Measurements from ENCODE around the gene PITRM1. TPM values are rescaled to one million over a fixed set of nuclear protein-coding genes. Genes with fewer than 3 reads are reported as not detected.

The PITRM1 gene
- total and polyA plus RNA-seq, 7 donors: 16.6 to 70.3 (median 48.5) TPM

GRCh38 chr10:3217301-3217700 is 44.7 kb upstream of the PITRM1 start:
- H3K4me1 ChIP-seq: peaks cover 0 to 26% (median 21%) of the 10 kb centered on the region in 4 donors
- DNase-seq: no peak
- no peaks in the 10 kb centered on the region for H3K36me3 ChIP-seq
- intact Hi-C loops (cut with DNase I): no loop called here
- no peak overlapping the region for H3K4me3 ChIP-seq
- 40 to 88% methylated on average over 2 of the region's 2 CpGs for WGBS, 2 donors
- H3K9me3 ChIP-seq: no peaks in the 10 kb centered on the region
- TF ChIP-seq POLR2AphosphoS5 (IDR thresholded peaks at IDR 0.05) (no peak), POLR2A (IDR thresholded peaks at IDR 0.05) (no peak), EP300 (IDR thresholded peaks at IDR 0.05) (no peak)
- TF ChIP-seq, protein P1, sequence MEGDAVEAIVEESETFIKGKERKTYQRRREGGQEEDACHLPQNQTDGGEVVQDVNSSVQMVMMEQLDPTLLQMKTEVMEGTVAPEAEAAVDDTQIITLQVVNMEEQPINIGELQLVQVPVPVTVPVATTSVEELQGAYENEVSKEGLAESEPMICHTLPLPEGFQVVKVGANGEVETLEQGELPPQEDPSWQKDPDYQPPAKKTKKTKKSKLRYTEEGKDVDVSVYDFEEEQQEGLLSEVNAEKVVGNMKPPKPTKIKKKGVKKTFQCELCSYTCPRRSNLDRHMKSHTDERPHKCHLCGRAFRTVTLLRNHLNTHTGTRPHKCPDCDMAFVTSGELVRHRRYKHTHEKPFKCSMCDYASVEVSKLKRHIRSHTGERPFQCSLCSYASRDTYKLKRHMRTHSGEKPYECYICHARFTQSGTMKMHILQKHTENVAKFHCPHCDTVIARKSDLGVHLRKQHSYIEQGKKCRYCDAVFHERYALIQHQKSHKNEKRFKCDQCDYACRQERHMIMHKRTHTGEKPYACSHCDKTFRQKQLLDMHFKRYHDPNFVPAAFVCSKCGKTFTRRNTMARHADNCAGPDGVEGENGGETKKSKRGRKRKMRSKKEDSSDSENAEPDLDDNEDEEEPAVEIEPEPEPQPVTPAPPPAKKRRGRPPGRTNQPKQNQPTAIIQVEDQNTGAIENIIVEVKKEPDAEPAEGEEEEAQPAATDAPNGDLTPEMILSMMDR (IDR thresholded peaks at IDR 0.05): no peak
- H3K27ac ChIP-seq: no peak overlapping the region
- no peaks in the 10 kb centered on the region for H3K27me3 ChIP-seq

- no peak overlapping the region for H3K4me3 ChIP-seq
- intact Hi-C loops (cut with DNase I): no loop called here
- H3K4me1 ChIP-seq: peaks cover 0 to 32% (median 21%) of the 10 kb centered on the region in 4 donors
- TF ChIP-seq POLR2A (IDR thresholded peaks at IDR 0.05) (no peak), POLR2AphosphoS5 (IDR thresholded peaks at IDR 0.05) (no peak), EP300 (IDR thresholded peaks at IDR 0.05) (no peak)
- TF ChIP-seq, protein P1 (IDR thresholded peaks at IDR 0.05): no peak
- peak overlapping the region in 2 of 4 donors; percentile 77 to 83 for H3K27ac ChIP-seq
- WGBS, 2 donors: 84 to 87% methylated on average over 14 of the region's 14 CpGs
- H3K9me3 ChIP-seq: no peaks in the 10 kb centered on the region
- no peaks in the 10 kb centered on the region for H3K27me3 ChIP-seq
- H3K36me3 ChIP-seq: no peaks in the 10 kb centered on the region
- DNase-seq: no peak
Measured at GRCh38 chr10:3215153-3215775, 42.7 kb upstream of the PITRM1 start.

DNA sequence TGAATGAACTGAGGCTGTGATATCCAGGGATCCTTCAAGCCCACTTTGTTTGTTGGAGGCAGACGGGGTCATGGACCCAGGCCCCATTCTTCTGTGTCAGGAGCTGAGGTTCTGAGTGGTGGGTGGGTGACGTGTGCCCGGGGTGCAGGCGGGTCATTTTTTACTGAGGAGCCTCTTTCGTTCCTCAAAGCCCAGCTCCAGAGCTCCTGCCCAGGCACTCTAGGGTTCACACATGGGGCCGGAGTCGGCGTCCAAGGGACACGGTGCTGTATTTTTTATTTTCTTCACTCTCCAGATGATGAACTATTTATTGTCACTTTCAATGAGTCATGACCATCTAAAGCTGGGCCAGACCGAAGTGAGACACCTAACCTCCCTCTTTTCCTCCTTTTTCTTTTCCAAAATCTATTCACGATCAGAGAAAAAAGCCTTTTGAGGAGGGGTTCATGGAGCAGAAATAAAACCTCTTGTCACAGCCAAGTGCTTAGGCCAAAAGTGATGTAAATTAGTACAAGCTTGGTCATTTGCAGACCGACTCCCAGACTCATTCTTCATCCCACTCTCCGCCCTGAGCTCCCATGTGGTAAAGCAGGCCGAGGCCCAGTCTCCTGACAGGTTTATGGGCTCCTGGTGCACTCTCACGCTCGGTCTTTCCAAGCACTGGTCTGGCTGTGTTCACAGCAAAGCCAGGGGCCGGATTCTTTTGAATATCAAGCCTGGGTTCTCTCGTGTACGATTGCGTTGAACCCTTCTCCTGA is 41.4 kb upstream of the PITRM1 start:
- intact Hi-C loops (cut with DNase I): no loop called here
- Histone ChIP-seq H3K9me3 (no peaks in the 10 kb centered on the region), H3K36me3 (no peaks in the 10 kb centered on the region), H3K27ac (peak overlapping the region in 3 of 4 donors; percentile 52 to 83 (median 77)), H3K4me1 (peaks cover 0 to 36% (median 21%) of the 10 kb centered on the region in 4 donors), H3K27me3 (no peaks in the 10 kb centered on the region), H3K4me3 (no peak overlapping the region)
- peak; percentile 91 for DNase-seq
- WGBS, 2 donors: 86 to 91% methylated on average over 20 of the region's 20 CpGs
- TF ChIP-seq POLR2AphosphoS5 (IDR thresholded peaks at IDR 0.05) (peak in 3 of 4 donors; percentile 60 to 74 (median 69)), EP300 (IDR thresholded peaks at IDR 0.05) (no peak)
- TF ChIP-seq, protein P1 (IDR thresholded peaks at IDR 0.05): no peak

DNA sequence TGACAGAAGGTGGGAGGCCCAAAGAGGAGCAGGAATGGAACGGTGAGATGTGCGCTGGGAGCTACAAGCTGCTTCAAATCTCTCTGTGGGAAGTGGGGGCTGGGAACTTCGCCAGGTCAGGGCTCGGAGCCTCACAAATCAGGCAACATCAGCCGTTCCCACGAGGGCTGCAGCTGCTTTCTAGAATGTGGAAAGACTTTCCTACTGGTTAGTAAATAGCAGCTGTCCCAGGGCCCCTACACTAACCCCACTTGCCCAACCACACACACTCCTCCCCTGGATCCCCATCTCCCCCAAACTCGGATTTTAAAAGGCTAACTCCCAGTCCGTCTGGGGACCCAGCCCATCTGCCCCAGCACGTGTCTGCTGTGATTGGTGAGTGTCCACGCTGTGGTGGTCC is 40.6 kb upstream of the PITRM1 start:
- H3K27ac ChIP-seq: peak overlapping the region in 3 of 4 donors; percentile 52 to 83 (median 77)
- WGBS, 2 donors: 68 to 80% methylated on average over 10 of the region's 10 CpGs
- TF ChIP-seq POLR2A (IDR thresholded peaks at IDR 0.05) (no peak), EP300 (IDR thresholded peaks at IDR 0.05) (no peak), POLR2AphosphoS5 (IDR thresholded peaks at IDR 0.05) (peak in 1 of 4 donors; percentile 17)
- TF ChIP-seq, protein P1 (IDR thresholded peaks at IDR 0.05): no peak
- H3K36me3 ChIP-seq: no peaks in the 10 kb centered on the region
- intact Hi-C loops (cut with DNase I): no loop called here
- no peak overlapping the region for H3K4me3 ChIP-seq
- H3K27me3 ChIP-seq: no peaks in the 10 kb centered on the region
- peaks cover 0 to 36% (median 21%) of the 10 kb centered on the region in 4 donors for H3K4me1 ChIP-seq
- H3K9me3 ChIP-seq: no peaks in the 10 kb centered on the region
- DNase-seq: peak; percentile 93
